Prostate gland (tissue), 2 donors: ENCODE results near the gene MRGPRE. TPM values are rescaled to one million over a fixed set of nuclear protein-coding genes. Genes with fewer than 3 reads are reported as not detected.

Source experiments
- DNase-seq: peaks from one replicate; pipeline ENCODE4 v3.0.0-alpha.2; 2019; ENCODE audit warnings: low spot score
- H3K27ac ChIP-seq, 2 donors: fragments of 200-600 bp; sonication (generic); 2 replicates each; pipeline ENCODE4 v1.5.1; 2017 to 2019
- H3K27me3 ChIP-seq: fragments of 200-600 bp; sonication (generic); replicated peaks from 2 replicates; pipeline ENCODE4 v1.5.1; 2019; ENCODE audit not compliant: insufficient read depth
- H3K36me3 ChIP-seq, 2 donors: fragments of 200-600 bp; sonication (generic); 1 replicate in 1 of 2; 2 replicates in 1 of 2; pipeline versions ENCODE4 v1.5.1 to v1.8.1; 2017 to 2019
- H3K4me1 ChIP-seq: fragments of 200-600 bp; sonication (generic); replicated peaks from 2 replicates; pipeline ENCODE4 v1.5.1; 2019
- H3K4me3 ChIP-seq, 2 donors: fragments of 200-600 bp; sonication (generic); 2 replicates each; pipeline ENCODE4 v1.5.1; 2017 to 2019
- H3K9me3 ChIP-seq: fragments of 200-600 bp; sonication (generic); 2 replicates; pipeline ENCODE4 v1.5.1; 2017
- CTCF ChIP-seq, 4 experiments: fragments of 200-600 bp in 2 of 4; fragments of 450-650 bp in 2 of 4; sonication (generic) in 2 of 4; IDR thresholded peaks; 1 replicate in 3 of 4; 2 replicates in 1 of 4; pipeline ENCODE4 v1.5.1; 2016 to 2019; ENCODE audit warnings: antibody characterized with exemption in 4 of 4, mild to moderate bottlenecking in 2 of 4, moderate library complexity in 2 of 4
- POLR2A ChIP-seq: fragments of 450-650 bp; IDR thresholded peaks from one replicate; pipeline ENCODE4 v1.6.1; 2016; ENCODE audit warnings: antibody characterized with exemption, mild to moderate bottlenecking
- POLR2AphosphoS5 ChIP-seq: sonication (generic); formaldehyde crosslinking; IDR thresholded peaks from one replicate; pipeline ENCODE4 v1.6.1; 2017; ENCODE audit warnings: antibody characterized with exemption
- WGBS: methylation state at CpG from one replicate; pipeline ENCODE4 v1.1.5; 2018; 5-methylcytosine and 5-hydroxymethylcytosine counted together
- intact Hi-C: fragments of 100-400 bp; cut with DNase I; formaldehyde crosslinking; loops from one replicate; pipeline ENCODE4 v1.14.2; 2022
- total RNA-seq, 2 donors: library from RNA; depleted of rRNA; stranded (reverse); fragments of >200 nt; gene quantifications; one replicate each; pipeline ENCODE4 v1.1.0, GENCODE V29; 2016

The MRGPRE gene
- total RNA-seq, 2 donors from 2014 or later = 1.0 TPM; not detected in 1

GRCh38 chr11:3226846-3227567, 5.2 kb downstream of the MRGPRE start:
- WGBS = 90% methylated on average over 18 of the region's 18 CpGs
- no peak overlapping the region for H3K4me3 ChIP-seq
- peaks cover 6% of the 10 kb centered on the region for H3K27me3 ChIP-seq
- no peak for DNase-seq
- H3K9me3 ChIP-seq = no peaks in the 10 kb centered on the region
- H3K27ac ChIP-seq = no peak overlapping the region
- H3K36me3 ChIP-seq = no peaks in the 10 kb centered on the region
- intact Hi-C loops = no loop called here
- H3K4me1 ChIP-seq = no peaks in the 10 kb centered on the region
- no peak for TF ChIP-seq POLR2AphosphoS5
- TF ChIP-seq POLR2A = no peak
- no peak for TF ChIP-seq CTCF (IDR thresholded peaks at IDR 0.05)

GRCh38 chr11:3225826-3226750, 6.1 kb downstream of the MRGPRE start:
- 82% methylated on average over 21 of the region's 21 CpGs for WGBS
- Histone ChIP-seq H3K27me3 (peaks cover 2% of the 10 kb centered on the region), H3K27ac (no peak overlapping the region), H3K4me3 (no peak overlapping the region), H3K4me1 (no peaks in the 10 kb centered on the region), H3K36me3 (no peaks in the 10 kb centered on the region), H3K9me3 (no peaks in the 10 kb centered on the region)
- DNase-seq = no peak
- intact Hi-C loops = no loop called here
- TF ChIP-seq POLR2AphosphoS5 (no peak), POLR2A (no peak), CTCF (IDR thresholded peaks at IDR 0.05) (no peak)

- Histone ChIP-seq H3K4me3 (no peak overlapping the region), H3K27ac (no peak overlapping the region), H3K36me3 (no peaks in the 10 kb centered on the region), H3K9me3 (no peaks in the 10 kb centered on the region), H3K4me1 (no peaks in the 10 kb centered on the region), H3K27me3 (peaks cover 2% of the 10 kb centered on the region)
- intact Hi-C loops = no loop called here
- DNase-seq = no peak
- no peak for TF ChIP-seq CTCF (IDR thresholded peaks at IDR 0.05)
- TF ChIP-seq POLR2AphosphoS5 = no peak
- no peak for TF ChIP-seq POLR2A
- 77% methylated on average over 17 of the region's 17 CpGs for WGBS
These were observed 7.0 kb downstream of the MRGPRE start for GRCh38 chr11:3225159-3225758.

- no peaks in the 10 kb centered on the region for H3K4me1 ChIP-seq
- no peak overlapping the region for H3K4me3 ChIP-seq
- TF ChIP-seq POLR2A = no peak
- TF ChIP-seq CTCF (IDR thresholded peaks at IDR 0.05) = no peak
- TF ChIP-seq POLR2AphosphoS5 = no peak
- 86% methylated on average over 21 of the region's 21 CpGs for WGBS
- DNase-seq = no peak
- intact Hi-C loops = no loop called here
- H3K9me3 ChIP-seq = no peaks in the 10 kb centered on the region
- H3K36me3 ChIP-seq = no peaks in the 10 kb centered on the region
- H3K27ac ChIP-seq = no peak overlapping the region
- H3K27me3 ChIP-seq = no peaks in the 10 kb centered on the region
These were observed 7.7 kb downstream of the MRGPRE start for GRCh38 chr11:3224401-3225057.
